GM23338 (cell line): Measurements from ENCODE around the gene TGFBR1. TPM values are rescaled to one million over a fixed set of nuclear protein-coding genes. Genes with fewer than 3 reads are reported as not detected.

Source experiments
- ATAC-seq: fragments of 200-7000 bp; cut with Tn5 transposase; 3 replicates; pipeline ENCODE4 v1.9.1; 2020
- DNase-seq: peaks from one replicate; pipeline ENCODE4 v3.0.0-alpha.2; 2015; ENCODE audit warnings: low spot score
- H2AFZ ChIP-seq: fragments of 200-600 bp; sonication (generic); 2 replicates; pipeline ENCODE4 v1.8.0; 2016; ENCODE audit warnings: antibody characterized with exemption, mild to moderate bottlenecking, moderate library complexity
- H3F3A ChIP-seq: fragments of 200-600 bp; sonication (generic); replicated peaks from 2 replicates; pipeline ENCODE4 v1.8.0; 2017; ENCODE audit warnings: antibody characterized with exemption, mixed run types, low read depth
- H3K27ac ChIP-seq: fragments of 200-600 bp; sonication (generic); 2 replicates; pipeline ENCODE4 v1.6.1; 2016; ENCODE audit warnings: low read depth
- H3K27me3 ChIP-seq: fragments of 200-600 bp; sonication (generic); 2 replicates; pipeline ENCODE4 v1.8.0; 2016; ENCODE audit warnings: mild to moderate bottlenecking, mixed run types, moderate library complexity; ENCODE audit not compliant: insufficient read depth
- H3K36me3 ChIP-seq: fragments of 200-600 bp; sonication (generic); 2 replicates; pipeline ENCODE4 v1.8.0; 2016; ENCODE audit warnings: mild to moderate bottlenecking; ENCODE audit not compliant: insufficient read depth
- H3K4me1 ChIP-seq: fragments of 200-600 bp; sonication (generic); 2 replicates; pipeline ENCODE4 v1.8.0; 2016; ENCODE audit warnings: mild to moderate bottlenecking, moderate library complexity; ENCODE audit not compliant: insufficient read depth
- H3K4me2 ChIP-seq: fragments of 200-600 bp; sonication (generic); 2 replicates; pipeline ENCODE4 v1.7.1; 2017; ENCODE audit warnings: mixed run types
- H3K4me3 ChIP-seq: fragments of 200-600 bp; sonication (generic); 2 replicates; pipeline ENCODE4 v1.6.1; 2016; ENCODE audit warnings: mixed run types
- H3K79me2 ChIP-seq: fragments of 200-600 bp; sonication (generic); replicated peaks from 2 replicates; pipeline ENCODE4 v1.8.0; 2017; ENCODE audit warnings: mild to moderate bottlenecking; ENCODE audit not compliant: insufficient read depth
- H3K9me2 ChIP-seq: fragments of 200-600 bp; sonication (generic); 2 replicates; pipeline ENCODE4 v1.8.0; 2017; ENCODE audit not compliant: insufficient read depth
- H4K20me1 ChIP-seq: fragments of 200-600 bp; sonication (generic); replicated peaks from 2 replicates; pipeline ENCODE4 v1.8.0; 2017; ENCODE audit warnings: mild to moderate bottlenecking; ENCODE audit not compliant: insufficient read depth
- H3K27ac Mint-ChIP-seq: 2 replicates; pipeline ENCODE4 v1.8.0; 2020; ENCODE audit warnings: inconsistent platforms, mild to moderate bottlenecking, moderate library complexity, mixed read lengths
- H3K27me3 Mint-ChIP-seq: 3 replicates; pipeline ENCODE4 v1.8.0; 2022; ENCODE audit warnings: low read depth, mild to moderate bottlenecking, moderate library complexity, mixed read lengths, inconsistent platforms; ENCODE audit not compliant: insufficient read depth, poor library complexity
- H3K36me3 Mint-ChIP-seq: 3 replicates; pipeline ENCODE4 v1.8.0; 2021; ENCODE audit warnings: low read depth, mild to moderate bottlenecking, inconsistent platforms, moderate library complexity, mixed read lengths
- H3K4me1 Mint-ChIP-seq: 3 replicates; pipeline ENCODE4 v1.8.0; 2020; ENCODE audit warnings: mild to moderate bottlenecking, inconsistent platforms, mixed read lengths
- H3K4me3 Mint-ChIP-seq: 3 replicates; pipeline ENCODE4 v1.8.0; 2021; ENCODE audit warnings: moderate library complexity, mild to moderate bottlenecking, inconsistent platforms, mixed read lengths
- H3K9me3 Mint-ChIP-seq: 3 replicates; pipeline ENCODE4 v1.8.0; 2020; ENCODE audit warnings: moderate library complexity, mild to moderate bottlenecking, inconsistent platforms, mixed read lengths
- CREB1 ChIP-seq: fragments of 250-450 bp; sonication (Bioruptor Pico); IDR thresholded peaks from 2 replicates; pipeline ENCODE4 v1.5.0; 2020; ENCODE audit warnings: low read depth, mild to moderate bottlenecking, moderate library complexity
- CTCF ChIP-seq, 2 experiments: fragments of 200-600 bp in 1 of 2; sonication (generic) in 1 of 2; conservative IDR thresholded peaks; 2 replicates each; pipeline versions ENCODE4 v1.5.1 to v1.6.1; 2016 to 2017; ENCODE audit warnings: antibody characterized with exemption in 2 of 2, low read depth in 2 of 2, mild to moderate bottlenecking in 2 of 2, moderate library complexity in 1 of 2
- ETS1 ChIP-seq: IDR thresholded peaks from 2 replicates; pipeline ENCODE4 v1.6.1; 2016; ENCODE audit warnings: antibody characterized with exemption
- EZH2 ChIP-seq: fragments of 200-600 bp; sonication (generic); IDR thresholded peaks from one replicate; pipeline ENCODE4 v1.8.0; 2017; ENCODE audit warnings: antibody characterized with exemption, mild to moderate bottlenecking, low read depth; ENCODE audit not compliant: unreplicated experiment
- NANOG ChIP-seq: IDR thresholded peaks from 2 replicates; pipeline ENCODE4 v1.6.1; 2016; ENCODE audit warnings: antibody characterized with exemption, borderline replicate concordance
- ZNF114 ChIP-seq: fragments of 250-450 bp; sonication (Bioruptor Pico); IDR thresholded peaks from 2 replicates; pipeline ENCODE4 v1.5.0; 2020; ENCODE audit warnings: mild to moderate bottlenecking, moderate library complexity
- ZNF331 ChIP-seq: fragments of 250-450 bp; sonication (Bioruptor Pico); IDR thresholded peaks from 2 replicates; pipeline ENCODE4 v1.5.0; 2020; ENCODE audit warnings: low read depth, mild to moderate bottlenecking, moderate library complexity
- ZNF462 ChIP-seq: fragments of 250-450 bp; sonication (Bioruptor Pico); IDR thresholded peaks from 2 replicates; pipeline ENCODE4 v1.5.0; 2020; ENCODE audit warnings: mild to moderate bottlenecking, moderate library complexity
- polyA plus RNA-seq: library from polyadenylated mRNA; unstranded; fragments of >200 nt; fragmentation: Nextera tagmentation; extraction: Ambion mirVana; gene quantifications from 2 replicates; pipeline ENCODE4 v1.2.1, GENCODE V29; 2016
- total RNA-seq: library from RNA; depleted of rRNA; stranded (reverse); fragments of >200 nt; shearing (Covaris generic); gene quantifications from 2 replicates; pipeline ENCODE4 v1.2.3, GENCODE V29; 2014

Gene TGFBR1
- total and polyA plus RNA-seq, 2 experiments from 2014 or later = 9.3 to 40.2 TPM

GRCh38 chr9:99190597-99191283 is 85.8 kb downstream of the TGFBR1 start:
- DNase-seq (no peak), ATAC-seq (no peak)
- Mint-ChIP-seq H3K36me3 (no peaks in the 10 kb centered on the region), H3K27ac (no peak overlapping the region), H3K9me3 (no peaks in the 10 kb centered on the region), H3K4me3 (no peak overlapping the region), H3K27me3 (peaks cover 1% of the 10 kb centered on the region), H3K4me1 (peaks cover 5% of the 10 kb centered on the region)
- Histone ChIP-seq H3K79me2 (no peaks in the 10 kb centered on the region), H3K9me2 (no peaks in the 10 kb centered on the region), H3K27ac (no peak overlapping the region), H3K4me1 (peaks cover 9% of the 10 kb centered on the region), H3F3A (no peaks in the 10 kb centered on the region), H2AFZ (no peak overlapping the region), H3K4me2 (no peak overlapping the region), H3K4me3 (no peak overlapping the region), H3K36me3 (no peaks in the 10 kb centered on the region), H4K20me1 (no peaks in the 10 kb centered on the region), H3K27me3 (no peaks in the 10 kb centered on the region)
- TF ChIP-seq CTCF (conservative IDR thresholded peaks at IDR 0.05; ENCODE audit: low read depth in 2 of 2) (no peak), ZNF114 (CRISPR knock-in tag) (no peak), ZNF331 (CRISPR knock-in tag) (no peak)

- H3K27me3 Mint-ChIP-seq = peaks cover 1% of the 10 kb centered on the region
- Histone ChIP-seq H3K4me1 (no peaks in the 10 kb centered on the region), H3K9me2 (no peaks in the 10 kb centered on the region), H3K27ac (no peak overlapping the region), H2AFZ (no peak overlapping the region), H3K36me3 (no peaks in the 10 kb centered on the region), H3K4me2 (no peak overlapping the region), H3K4me3 (no peak overlapping the region), H3K27me3 (no peaks in the 10 kb centered on the region), H3F3A (no peaks in the 10 kb centered on the region), H3K79me2 (no peaks in the 10 kb centered on the region), H4K20me1 (no peaks in the 10 kb centered on the region)
- ATAC-seq = peak; percentile 81
- no peak overlapping the region for H3K4me3 Mint-ChIP-seq
- H3K4me1 Mint-ChIP-seq = peaks cover 7% of the 10 kb centered on the region; the same call in 2 of the 3 replicates
- H3K9me3 Mint-ChIP-seq = no peaks in the 10 kb centered on the region; the same call in 1 of the 3 replicates
- peak; percentile 55 for DNase-seq
- H3K36me3 Mint-ChIP-seq = no peaks in the 10 kb centered on the region
- H3K27ac Mint-ChIP-seq = no peak overlapping the region
- TF ChIP-seq CTCF (conservative IDR thresholded peaks at IDR 0.05; ENCODE audit: low read depth in 2 of 2) = peak; percentile 47 to 53
- TF ChIP-seq ZNF331 (CRISPR knock-in tag) = no peak
- no peak for TF ChIP-seq ETS1
- no peak for TF ChIP-seq EZH2
- no peak for TF ChIP-seq CREB1 (CRISPR knock-in tag)
- TF ChIP-seq NANOG = no peak
- no peak for TF ChIP-seq ZNF462 (CRISPR knock-in tag)
Observed at GRCh38 chr9:99192786-99193465, 88.0 kb downstream of the TGFBR1 start.
